ENCODE results near the gene IMP4.

IMP4 gene

DNA sequence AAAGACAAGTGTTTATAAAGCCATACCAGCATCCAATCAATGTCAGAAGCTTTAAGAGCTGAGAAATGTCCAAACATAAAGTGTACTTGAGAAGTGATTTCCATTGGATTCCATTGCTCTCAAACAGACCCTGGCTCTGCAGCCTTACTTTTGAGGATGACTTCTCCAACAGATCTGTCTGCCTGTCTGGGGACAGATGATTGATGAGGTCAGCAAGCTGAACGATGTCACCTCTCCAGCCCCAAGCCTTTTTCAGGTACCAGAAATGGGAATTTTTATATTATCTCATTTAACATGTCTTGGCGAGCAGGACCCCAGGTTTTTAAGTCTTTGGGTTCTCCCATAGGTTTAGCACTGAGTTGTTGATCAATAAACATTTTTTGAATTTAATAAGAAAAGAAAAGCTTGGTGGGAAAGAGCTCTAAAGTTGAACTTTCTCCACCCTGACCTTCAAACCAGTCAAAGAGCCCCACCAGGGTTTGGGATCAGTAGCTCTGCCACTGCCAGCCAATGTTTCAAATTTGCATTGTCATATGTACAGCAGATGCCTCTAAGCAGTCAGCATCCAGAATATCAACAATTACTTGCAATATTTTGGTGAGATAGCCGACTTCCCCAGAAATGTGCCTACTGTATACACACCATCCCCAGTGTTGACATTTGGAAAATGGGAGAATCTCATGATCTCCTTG, 35.7 kb downstream of the IMP4 start:
- Histone ChIP-seq H3K9ac (ENCODE audit: low read length in 2 of 2) (no peak overlapping the region), H3K4me3 (ENCODE audit: low read length in 2 of 2) (no peak overlapping the region), H3K4me1 (ENCODE audit: control insufficient read depth, insufficient read depth, low read length) (peaks cover 14% of the 10 kb centered on the region), H3K9me3 (ENCODE audit: control insufficient read depth in 2 of 2, low read length in 2 of 2) (no peaks in the 10 kb centered on the region), H3K27me3 (ENCODE audit: control insufficient read depth in 1 of 2, insufficient read depth in 2 of 2, low read length in 2 of 2) (no peaks in the 10 kb centered on the region), H3K27ac (ENCODE audit: low read length) (no peak overlapping the region), H3K36me3 (ENCODE audit: control insufficient read depth in 2 of 2, insufficient read depth in 2 of 2, low read length in 2 of 2) (peaks cover 0 to 11% of the 10 kb centered on the region in 2 donors)

DNA sequence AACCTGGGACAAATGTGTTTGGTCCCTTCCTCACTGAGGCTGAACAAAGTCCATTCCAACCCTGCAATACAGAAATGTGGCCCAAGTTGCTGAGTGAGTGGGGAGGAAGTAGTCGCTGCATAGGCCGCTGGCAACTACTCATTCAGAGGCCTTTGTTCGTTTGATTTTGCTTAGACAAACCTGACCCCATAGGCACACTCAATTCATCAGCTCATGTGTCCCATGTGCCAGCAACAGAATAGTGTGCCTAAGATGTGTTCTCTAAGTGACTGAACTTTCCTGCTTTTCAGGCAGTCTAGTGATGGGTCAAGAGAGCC, 36.2 kb downstream of the IMP4 start:
- Histone ChIP-seq H3K9me3 (ENCODE audit: control insufficient read depth in 2 of 2, low read length in 2 of 2) (no peaks in the 10 kb centered on the region), H3K36me3 (ENCODE audit: control insufficient read depth in 2 of 2, insufficient read depth in 2 of 2, low read length in 2 of 2) (peaks cover 0 to 11% of the 10 kb centered on the region in 2 donors), H3K9ac (ENCODE audit: low read length in 2 of 2) (no peak overlapping the region), H3K27ac (ENCODE audit: low read length) (no peak overlapping the region), H3K27me3 (ENCODE audit: control insufficient read depth in 1 of 2, insufficient read depth in 2 of 2, low read length in 2 of 2) (no peaks in the 10 kb centered on the region), H3K4me3 (ENCODE audit: low read length in 2 of 2) (no peak overlapping the region), H3K4me1 (ENCODE audit: control insufficient read depth, insufficient read depth, low read length) (peaks cover 9% of the 10 kb centered on the region)

DNA sequence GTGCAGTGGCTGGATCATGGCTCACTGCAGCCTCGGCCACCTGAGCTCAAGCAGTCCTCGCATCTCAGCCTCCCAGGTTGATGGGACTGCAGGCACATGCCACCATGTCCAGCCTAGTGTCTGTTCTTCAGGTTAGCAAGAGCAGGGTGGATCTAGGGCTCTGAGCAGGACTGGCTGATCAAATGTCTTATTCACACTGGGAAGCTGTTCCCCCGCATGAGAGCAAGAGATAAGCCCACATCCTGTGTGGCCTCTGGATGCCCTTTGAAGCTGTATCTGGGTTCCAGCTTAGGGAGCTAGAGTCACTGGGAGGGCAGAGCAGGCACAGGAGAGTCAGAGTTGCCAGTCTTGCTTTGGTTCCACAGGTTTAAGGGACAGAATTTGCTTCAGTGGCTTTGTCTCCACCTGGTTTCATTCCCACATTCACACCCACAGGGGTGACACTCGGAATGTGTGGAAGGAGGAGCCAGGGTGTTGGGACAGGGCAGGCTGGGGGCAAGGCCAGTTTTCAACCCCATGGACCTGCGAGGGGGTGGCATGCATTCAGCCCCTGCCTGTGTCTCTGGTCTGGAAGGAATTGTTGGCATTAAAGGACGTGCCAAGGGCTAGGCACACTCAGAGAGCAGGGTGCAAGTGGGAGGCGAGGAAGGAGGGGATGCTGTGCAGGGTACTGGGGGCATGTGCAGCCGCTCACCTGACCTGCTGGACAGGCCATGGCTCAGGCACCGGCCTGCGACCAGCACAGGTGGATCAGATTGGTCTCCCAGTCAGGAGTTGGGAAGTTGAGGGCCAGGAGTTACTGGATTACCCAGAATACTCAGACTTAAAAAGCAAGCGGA, 37.6 kb downstream of the IMP4 start:
- no peak overlapping the region for H3K27ac ChIP-seq (ENCODE audit: low read length)
- H3K4me3 ChIP-seq (ENCODE audit: low read length in 2 of 2), result no peak overlapping the region
- H3K36me3 ChIP-seq (ENCODE audit: control insufficient read depth in 2 of 2, insufficient read depth in 2 of 2, low read length in 2 of 2), result peaks cover 0 to 7% of the 10 kb centered on the region in 2 donors
- peaks cover 6% of the 10 kb centered on the region for H3K4me1 ChIP-seq (ENCODE audit: control insufficient read depth, insufficient read depth, low read length)
- H3K27me3 ChIP-seq (ENCODE audit: control insufficient read depth in 1 of 2, insufficient read depth in 2 of 2, low read length in 2 of 2), result no peaks in the 10 kb centered on the region
- H3K9me3 ChIP-seq (ENCODE audit: control insufficient read depth in 2 of 2, low read length in 2 of 2), result no peaks in the 10 kb centered on the region
- no peak overlapping the region for H3K9ac ChIP-seq (ENCODE audit: low read length in 2 of 2)

GRCh38 chr2:130381145-130381544, 38.4 kb downstream of the IMP4 start:
- no peak overlapping the region for H3K27ac ChIP-seq (ENCODE audit: low read length)
- H3K27me3 ChIP-seq (ENCODE audit: control insufficient read depth in 1 of 2, insufficient read depth in 2 of 2, low read length in 2 of 2), result no peaks in the 10 kb centered on the region
- H3K36me3 ChIP-seq (ENCODE audit: control insufficient read depth in 2 of 2, insufficient read depth in 2 of 2, low read length in 2 of 2), result peaks cover 0 to 4% of the 10 kb centered on the region in 2 donors
- H3K9me3 ChIP-seq (ENCODE audit: control insufficient read depth in 2 of 2, low read length in 2 of 2), result no peaks in the 10 kb centered on the region
- peaks cover 8% of the 10 kb centered on the region for H3K4me1 ChIP-seq (ENCODE audit: control insufficient read depth, insufficient read depth, low read length)
- H3K4me3 ChIP-seq (ENCODE audit: low read length in 2 of 2), result no peak overlapping the region
- no peak overlapping the region for H3K9ac ChIP-seq (ENCODE audit: low read length in 2 of 2)

GRCh38 chr2:130381619-130382018, 38.9 kb downstream of the IMP4 start:
- peaks cover 0 to 4% of the 10 kb centered on the region in 2 donors for H3K36me3 ChIP-seq (ENCODE audit: control insufficient read depth in 2 of 2, insufficient read depth in 2 of 2, low read length in 2 of 2)
- H3K9me3 ChIP-seq (ENCODE audit: control insufficient read depth in 2 of 2, low read length in 2 of 2), result no peaks in the 10 kb centered on the region
- H3K4me1 ChIP-seq (ENCODE audit: control insufficient read depth, insufficient read depth, low read length), result peaks cover 10% of the 10 kb centered on the region
- H3K27ac ChIP-seq (ENCODE audit: low read length), result no peak overlapping the region
- no peaks in the 10 kb centered on the region for H3K27me3 ChIP-seq (ENCODE audit: control insufficient read depth in 1 of 2, insufficient read depth in 2 of 2, low read length in 2 of 2)
- no peak overlapping the region for H3K4me3 ChIP-seq (ENCODE audit: low read length in 2 of 2)
- no peak overlapping the region for H3K9ac ChIP-seq (ENCODE audit: low read length in 2 of 2)

GRCh38 chr2:130382313-130382917, 39.7 kb downstream of the IMP4 start:
- Histone ChIP-seq H3K9ac (ENCODE audit: low read length in 2 of 2) (no peak overlapping the region), H3K4me3 (ENCODE audit: low read length in 2 of 2) (no peak overlapping the region), H3K27ac (ENCODE audit: low read length) (no peak overlapping the region), H3K36me3 (ENCODE audit: control insufficient read depth in 2 of 2, insufficient read depth in 2 of 2, low read length in 2 of 2) (peaks cover 0 to 4% of the 10 kb centered on the region in 2 donors), H3K27me3 (ENCODE audit: control insufficient read depth in 1 of 2, insufficient read depth in 2 of 2, low read length in 2 of 2) (no peaks in the 10 kb centered on the region), H3K4me1 (ENCODE audit: control insufficient read depth, insufficient read depth, low read length) (peaks cover 10% of the 10 kb centered on the region), H3K9me3 (ENCODE audit: control insufficient read depth in 2 of 2, low read length in 2 of 2) (no peaks in the 10 kb centered on the region)

GRCh38 chr2:130385709-130386108, 43.0 kb downstream of the IMP4 start:
- Histone ChIP-seq H3K4me1 (ENCODE audit: control insufficient read depth, insufficient read depth, low read length) (peaks cover 6% of the 10 kb centered on the region), H3K9ac (ENCODE audit: low read length in 2 of 2) (no peak overlapping the region), H3K9me3 (ENCODE audit: control insufficient read depth in 2 of 2, low read length in 2 of 2) (no peaks in the 10 kb centered on the region), H3K27me3 (ENCODE audit: control insufficient read depth in 1 of 2, insufficient read depth in 2 of 2, low read length in 2 of 2) (no peaks in the 10 kb centered on the region), H3K36me3 (ENCODE audit: control insufficient read depth in 2 of 2, insufficient read depth in 2 of 2, low read length in 2 of 2) (peaks cover 0 to 2% of the 10 kb centered on the region in 2 donors), H3K4me3 (ENCODE audit: low read length in 2 of 2) (no peak overlapping the region), H3K27ac (ENCODE audit: low read length) (no peak overlapping the region)

GRCh38 chr2:130387071-130387400, 44.3 kb downstream of the IMP4 start:
- H3K27ac ChIP-seq (ENCODE audit: low read length), result no peak overlapping the region
- H3K9me3 ChIP-seq (ENCODE audit: control insufficient read depth in 2 of 2, low read length in 2 of 2), result no peaks in the 10 kb centered on the region
- H3K9ac ChIP-seq (ENCODE audit: low read length in 2 of 2), result no peak overlapping the region
- no peak overlapping the region for H3K4me3 ChIP-seq (ENCODE audit: low read length in 2 of 2)
- peaks cover 0 to 2% of the 10 kb centered on the region in 2 donors for H3K36me3 ChIP-seq (ENCODE audit: control insufficient read depth in 2 of 2, insufficient read depth in 2 of 2, low read length in 2 of 2)
- H3K4me1 ChIP-seq (ENCODE audit: control insufficient read depth, insufficient read depth, low read length), result peaks cover 14% of the 10 kb centered on the region
- H3K27me3 ChIP-seq (ENCODE audit: control insufficient read depth in 1 of 2, insufficient read depth in 2 of 2, low read length in 2 of 2), result no peaks in the 10 kb centered on the region

DNA sequence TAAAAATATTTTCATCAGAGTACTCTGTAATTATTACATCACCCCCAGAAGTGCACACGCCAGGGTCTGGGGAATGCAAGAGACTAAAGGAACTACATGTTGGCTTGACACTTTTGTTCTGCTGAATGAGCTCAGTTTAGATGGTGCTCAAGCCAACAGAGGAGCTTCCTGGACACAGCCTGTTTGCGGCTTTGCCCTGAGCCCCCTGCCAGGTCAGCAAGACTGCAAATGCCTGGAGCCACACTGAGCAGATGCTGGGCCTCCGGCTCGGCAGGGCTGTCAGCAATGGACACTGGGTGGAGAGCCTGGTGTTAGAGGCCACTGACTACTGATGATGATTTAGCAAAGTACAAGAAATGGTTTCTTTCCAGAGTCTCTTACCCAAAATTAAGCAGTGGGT, 45.1 kb downstream of the IMP4 start:
- Histone ChIP-seq H3K9ac (ENCODE audit: low read length in 2 of 2) (no peak overlapping the region), H3K4me3 (ENCODE audit: low read length in 2 of 2) (no peak overlapping the region), H3K36me3 (ENCODE audit: control insufficient read depth in 2 of 2, insufficient read depth in 2 of 2, low read length in 2 of 2) (peaks cover 0 to 1% of the 10 kb centered on the region in 2 donors), H3K4me1 (ENCODE audit: control insufficient read depth, insufficient read depth, low read length) (peaks cover 15% of the 10 kb centered on the region), H3K9me3 (ENCODE audit: control insufficient read depth in 2 of 2, low read length in 2 of 2) (no peaks in the 10 kb centered on the region), H3K27me3 (ENCODE audit: control insufficient read depth in 1 of 2, insufficient read depth in 2 of 2, low read length in 2 of 2) (no peaks in the 10 kb centered on the region), H3K27ac (ENCODE audit: low read length) (no peak overlapping the region)

- H3K27me3 ChIP-seq (ENCODE audit: control insufficient read depth in 1 of 2, insufficient read depth in 2 of 2, low read length in 2 of 2), result no peaks in the 10 kb centered on the region
These were observed 45.7 kb downstream of the IMP4 start for GRCh38 chr2:130388221-130388907.

More at GRCh38 chr2:130388221-130388907, 45.7 kb downstream of the IMP4 start:
- H3K36me3 ChIP-seq (ENCODE audit: control insufficient read depth in 2 of 2, insufficient read depth in 2 of 2, low read length in 2 of 2), result no peaks in the 10 kb centered on the region
- H3K9ac ChIP-seq (ENCODE audit: low read length in 2 of 2), result no peak overlapping the region
- peaks cover 15% of the 10 kb centered on the region for H3K4me1 ChIP-seq (ENCODE audit: control insufficient read depth, insufficient read depth, low read length)
- H3K9me3 ChIP-seq (ENCODE audit: control insufficient read depth in 2 of 2, low read length in 2 of 2), result no peaks in the 10 kb centered on the region
- no peak overlapping the region for H3K27ac ChIP-seq (ENCODE audit: low read length)
- H3K4me3 ChIP-seq (ENCODE audit: low read length in 2 of 2), result no peak overlapping the region
